Chondrocyte (in vitro differentiated cells): ENCODE results near the gene TRIM32. TPM values are rescaled to one million over a fixed set of nuclear protein-coding genes. Genes with fewer than 3 reads are reported as not detected.

Source experiments
- DNase-seq: peaks from one replicate; pipeline ENCODE4 v3.0.0; 2021; ENCODE audit warnings: mixed read lengths, low spot score
- H3K27ac Mint-ChIP-seq: one replicate; pipeline ENCODE4 v1.8.0; 2021; ENCODE audit warnings: mild to moderate bottlenecking, moderate library complexity, mixed read lengths; ENCODE audit not compliant: unreplicated experiment
- H3K27me3 Mint-ChIP-seq: 2 replicates; pipeline ENCODE4 v1.8.0; 2021; ENCODE audit warnings: low read depth, mixed read lengths
- H3K36me3 Mint-ChIP-seq: 2 replicates; pipeline ENCODE4 v1.8.0; 2021; ENCODE audit warnings: low read depth, mixed read lengths
- H3K4me1 Mint-ChIP-seq: 2 replicates; pipeline ENCODE4 v1.8.0; 2021; ENCODE audit warnings: low read depth, mild to moderate bottlenecking, mixed read lengths
- H3K4me3 Mint-ChIP-seq: one replicate; pipeline ENCODE4 v1.8.0; 2021; ENCODE audit warnings: mild to moderate bottlenecking, moderate library complexity, mixed read lengths; ENCODE audit not compliant: unreplicated experiment
- H3K9me3 Mint-ChIP-seq: 2 replicates; pipeline ENCODE4 v1.8.0; 2021; ENCODE audit warnings: low read depth, mixed read lengths
- CTCF ChIP-seq: fragments of 200-600 bp; sonication (generic); IDR thresholded peaks from 2 replicates; pipeline ENCODE4 v1.5.0; 2021; ENCODE audit warnings: antibody characterized with exemption, mild to moderate bottlenecking, moderate library complexity
- total RNA-seq: library from RNA; stranded (reverse); gene quantifications from 3 replicates; pipeline ENCODE4 v1.2.1, GENCODE V29; 2021

Gene TRIM32
- total RNA-seq, 1 donor from 2014 or later, result 40.1 TPM

GRCh38 chr9:116712781-116713180 is 25.7 kb downstream of the TRIM32 start:
- TF ChIP-seq CTCF, result no peak
- H3K4me1 Mint-ChIP-seq, result peaks cover 4% of the 10 kb centered on the region
- H3K27me3 Mint-ChIP-seq, result no peaks in the 10 kb centered on the region
- H3K36me3 Mint-ChIP-seq, result no peaks in the 10 kb centered on the region
- H3K9me3 Mint-ChIP-seq, result no peaks in the 10 kb centered on the region
- no peak overlapping the region for H3K4me3 Mint-ChIP-seq
- H3K27ac Mint-ChIP-seq, result no peak overlapping the region
- no peak for DNase-seq

- Mint-ChIP-seq H3K4me1 (peaks cover 4% of the 10 kb centered on the region), H3K36me3 (no peaks in the 10 kb centered on the region), H3K4me3 (no peak overlapping the region), H3K27ac (no peak overlapping the region), H3K27me3 (no peaks in the 10 kb centered on the region), H3K9me3 (no peaks in the 10 kb centered on the region)
- no peak for DNase-seq
- TF ChIP-seq CTCF, result no peak
Measured at GRCh38 chr9:116713271-116713670, 26.2 kb downstream of the TRIM32 start.

- Mint-ChIP-seq H3K9me3 (no peaks in the 10 kb centered on the region), H3K27me3 (peaks cover 2% of the 10 kb centered on the region), H3K4me3 (no peak overlapping the region), H3K27ac (no peak overlapping the region), H3K4me1 (peaks cover 4% of the 10 kb centered on the region), H3K36me3 (peaks cover 3% of the 10 kb centered on the region)
- DNase-seq, result no peak
- no peak for TF ChIP-seq CTCF
Measured at GRCh38 chr9:116715751-116716150, 28.6 kb downstream of the TRIM32 start.

GRCh38 chr9:116716438-116716837 is 29.3 kb downstream of the TRIM32 start:
- Mint-ChIP-seq H3K27me3 (peaks cover 2% of the 10 kb centered on the region), H3K4me3 (no peak overlapping the region), H3K4me1 (peaks cover 4% of the 10 kb centered on the region), H3K27ac (no peak overlapping the region), H3K9me3 (no peaks in the 10 kb centered on the region), H3K36me3 (peaks cover 3% of the 10 kb centered on the region)
- no peak for TF ChIP-seq CTCF
- no peak for DNase-seq

- H3K9me3 Mint-ChIP-seq, result no peaks in the 10 kb centered on the region
- peaks cover 4% of the 10 kb centered on the region for H3K4me1 Mint-ChIP-seq
- no peak overlapping the region for H3K27ac Mint-ChIP-seq
Measured at GRCh38 chr9:116717150-116717549, 30.0 kb downstream of the TRIM32 start.

More at GRCh38 chr9:116717150-116717549, 30.0 kb downstream of the TRIM32 start:
- DNase-seq, result no peak
- H3K4me3 Mint-ChIP-seq, result no peak overlapping the region
- H3K36me3 Mint-ChIP-seq, result peaks cover 3% of the 10 kb centered on the region
- peaks cover 2% of the 10 kb centered on the region for H3K27me3 Mint-ChIP-seq
- no peak for TF ChIP-seq CTCF
